Sigmoid colon (tissue), 4 donors: ENCODE measurements around the gene DRAM2.

Experiments
- CTCF ChIP-seq, 4 experiments: fragments of 450-650 bp in 3 of 4; fragments of 200-600 bp in 1 of 4; IDR thresholded peaks; one replicate each; pipeline ENCODE4 v1.5.1; 2016 to 2019; ENCODE audit warnings: antibody characterized with exemption in 4 of 4, mild to moderate bottlenecking in 3 of 4, moderate library complexity in 2 of 4
- POLR2A ChIP-seq, 2 donors: fragments of 450-650 bp; IDR thresholded peaks; one replicate each; pipeline ENCODE4 v1.6.1; 2016; ENCODE audit warnings: antibody characterized with exemption in 2 of 2, mild to moderate bottlenecking in 2 of 2, moderate library complexity in 2 of 2
- POLR2AphosphoS5 ChIP-seq, 4 donors: sonication (generic); formaldehyde crosslinking; IDR thresholded peaks; one replicate each; pipeline ENCODE4 v1.6.1; 2017; ENCODE audit warnings: antibody characterized with exemption in 4 of 4

GRCh38 chr1:111099289-111099688 lies 40.6 kb downstream of the DRAM2 start:
- no peak for TF ChIP-seq POLR2A (IDR thresholded peaks at IDR 0.05)
- TF ChIP-seq CTCF (IDR thresholded peaks at IDR 0.05), result no peak
- TF ChIP-seq POLR2AphosphoS5 (IDR thresholded peaks at IDR 0.05), result no peak
